GM18861 (cell line): Measurements from ENCODE around the gene RAB24.
"Not testable (repeated sequence)": the region's sequence is repeated elsewhere in the genome, so short reads cannot be mapped to it uniquely, and the experiment has no call there.

Experiments
- ATAC-seq: cut with Tn5 transposase; IDR thresholded peaks from one replicate; pipeline ENCODE4 v1.9.1; 2021; ENCODE audit not compliant: unreplicated experiment

RAB24 gene

GRCh38 chr5:177296581-177296980, 6.9 kb downstream of the RAB24 start:
- ATAC-seq = no peak

GRCh38 chr5:177295924-177296323, 7.6 kb downstream of the RAB24 start:
- ATAC-seq = no peak

- ATAC-seq = no peak
Observed at GRCh38 chr5:177294632-177295031, 8.9 kb downstream of the RAB24 start.

- ATAC-seq = no peak
Observed at GRCh38 chr5:177293819-177294581, 9.5 kb downstream of the RAB24 start.

- ATAC-seq = no peak
Observed at GRCh38 chr5:177291735-177292134, 11.8 kb downstream of the RAB24 start.

- ATAC-seq = no peak
Observed at GRCh38 chr5:177290816-177291596, 12.5 kb downstream of the RAB24 start.

GRCh38 chr5:177288191-177288590, 15.3 kb downstream of the RAB24 start:
- no peak for ATAC-seq

GRCh38 chr5:177276886-177277285, 26.6 kb downstream of the RAB24 start:
- ATAC-seq = no peak

GRCh38 chr5:177275883-177276282, 27.6 kb downstream of the RAB24 start:
- no peak for ATAC-seq

- ATAC-seq = no peak
Observed at GRCh38 chr5:177271113-177271512, 32.4 kb downstream of the RAB24 start.

GRCh38 chr5:177270653-177271052, 32.9 kb downstream of the RAB24 start:
- no peak for ATAC-seq

GRCh38 chr5:177269976-177270375, 33.5 kb downstream of the RAB24 start:
- no peak for ATAC-seq

- ATAC-seq = no peak
Observed at GRCh38 chr5:177269232-177269895, 34.2 kb downstream of the RAB24 start.

GRCh38 chr5:177265395-177265794, 38.1 kb downstream of the RAB24 start:
- no peak for ATAC-seq

GRCh38 chr5:177264178-177264577, 39.3 kb downstream of the RAB24 start:
- ATAC-seq = no peak

GRCh38 chr5:177261510-177261909, 42.0 kb downstream of the RAB24 start:
- ATAC-seq = no peak

GRCh38 chr5:177260961-177261360, 42.6 kb downstream of the RAB24 start:
- ATAC-seq = no peak

GRCh38 chr5:177258711-177259110, 44.8 kb downstream of the RAB24 start:
- ATAC-seq = not testable (repeated sequence)

GRCh38 chr5:177256296-177256695, 47.2 kb downstream of the RAB24 start:
- no peak for ATAC-seq

- ATAC-seq = no peak
Observed at GRCh38 chr5:177253252-177253651, 50.3 kb downstream of the RAB24 start.
